KMS-11 (cell line): ENCODE results near the gene PPFIBP2.

Source experiments
- H2AFZ ChIP-seq: fragments of 200-600 bp; sonication (generic); 2 replicates; pipeline ENCODE4 v1.6.1; 2016; ENCODE audit warnings: antibody characterized with exemption, mixed run types, low read depth
- H3K27ac ChIP-seq: fragments of 200-600 bp; sonication (generic); 2 replicates; pipeline ENCODE4 v1.6.1; 2016; ENCODE audit warnings: mild to moderate bottlenecking, mixed run types
- H3K27me3 ChIP-seq: fragments of 200-600 bp; sonication (generic); 2 replicates; pipeline ENCODE4 v1.6.1; 2017; ENCODE audit warnings: mild to moderate bottlenecking, low read depth, mixed run types, moderate library complexity; ENCODE audit not compliant: insufficient read depth
- H3K36me3 ChIP-seq: fragments of 200-600 bp; sonication (generic); 2 replicates; pipeline ENCODE4 v1.6.1; 2017; ENCODE audit warnings: mild to moderate bottlenecking, mixed run types; ENCODE audit not compliant: insufficient read depth
- H3K4me1 ChIP-seq: fragments of 200-600 bp; sonication (generic); 2 replicates; pipeline ENCODE4 v1.6.1; 2016; ENCODE audit warnings: mild to moderate bottlenecking, low read depth, mixed run types; ENCODE audit not compliant: poor library complexity, severe bottlenecking
- H3K4me2 ChIP-seq: fragments of 200-600 bp; sonication (generic); 2 replicates; pipeline ENCODE4 v1.7.0; 2016; ENCODE audit warnings: mild to moderate bottlenecking, mixed run types
- H3K4me3 ChIP-seq: fragments of 200-600 bp; sonication (generic); IDR thresholded peaks from 2 replicates; pipeline ENCODE4 v1.6.1; 2017; ENCODE audit warnings: low read depth, low read length, mixed read lengths; ENCODE audit not compliant: insufficient read depth
- H3K79me2 ChIP-seq: fragments of 200-600 bp; sonication (generic); 2 replicates; pipeline ENCODE4 v1.6.1; 2016; ENCODE audit warnings: low read depth, mixed run types; ENCODE audit not compliant: insufficient read depth
- H3K9ac ChIP-seq: fragments of 200-600 bp; sonication (generic); 2 replicates; pipeline ENCODE4 v1.6.1; 2016; ENCODE audit warnings: mild to moderate bottlenecking, mixed run types
- H4K20me1 ChIP-seq: fragments of 200-600 bp; sonication (generic); 2 replicates; pipeline ENCODE4 v1.6.1; 2016; ENCODE audit warnings: mild to moderate bottlenecking, mixed run types; ENCODE audit not compliant: insufficient read depth
- TF ChIP-seq, protein P1 (sequence below): fragments of 200-600 bp; sonication (generic); conservative IDR thresholded peaks from 2 replicates; pipeline ENCODE4 v1.6.1; 2017; ENCODE audit warnings: low read depth, mild to moderate bottlenecking, antibody characterized with exemption, low read length, moderate library complexity, mixed read lengths

The PPFIBP2 gene

GRCh38 chr11:7485186-7486097 lies 28.4 kb upstream of the PPFIBP2 start, which contains the start of gene OLFML1:
OLFML1 (plus strand) TSS chr11:7485506; CDS start chr11:7485876, 370 bp downstream.
- Histone ChIP-seq H3K27ac (no peak within 1 kb of the TSS), H3K79me2 (no peaks in the 10 kb centered on the region), H2AFZ (no peak within 1 kb of the TSS), H3K4me2 (no peak within 1 kb of the TSS), H3K36me3 (no peaks in the 10 kb centered on the region), H3K4me3 (no peak within 1 kb of the TSS), H3K27me3 (no peaks in the 10 kb centered on the region), H3K9ac (no peak within 1 kb of the TSS), H4K20me1 (no peaks in the 10 kb centered on the region), H3K4me1 (no peaks in the 10 kb centered on the region)
- TF ChIP-seq, protein P1, sequence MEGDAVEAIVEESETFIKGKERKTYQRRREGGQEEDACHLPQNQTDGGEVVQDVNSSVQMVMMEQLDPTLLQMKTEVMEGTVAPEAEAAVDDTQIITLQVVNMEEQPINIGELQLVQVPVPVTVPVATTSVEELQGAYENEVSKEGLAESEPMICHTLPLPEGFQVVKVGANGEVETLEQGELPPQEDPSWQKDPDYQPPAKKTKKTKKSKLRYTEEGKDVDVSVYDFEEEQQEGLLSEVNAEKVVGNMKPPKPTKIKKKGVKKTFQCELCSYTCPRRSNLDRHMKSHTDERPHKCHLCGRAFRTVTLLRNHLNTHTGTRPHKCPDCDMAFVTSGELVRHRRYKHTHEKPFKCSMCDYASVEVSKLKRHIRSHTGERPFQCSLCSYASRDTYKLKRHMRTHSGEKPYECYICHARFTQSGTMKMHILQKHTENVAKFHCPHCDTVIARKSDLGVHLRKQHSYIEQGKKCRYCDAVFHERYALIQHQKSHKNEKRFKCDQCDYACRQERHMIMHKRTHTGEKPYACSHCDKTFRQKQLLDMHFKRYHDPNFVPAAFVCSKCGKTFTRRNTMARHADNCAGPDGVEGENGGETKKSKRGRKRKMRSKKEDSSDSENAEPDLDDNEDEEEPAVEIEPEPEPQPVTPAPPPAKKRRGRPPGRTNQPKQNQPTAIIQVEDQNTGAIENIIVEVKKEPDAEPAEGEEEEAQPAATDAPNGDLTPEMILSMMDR: no peak

DNA sequence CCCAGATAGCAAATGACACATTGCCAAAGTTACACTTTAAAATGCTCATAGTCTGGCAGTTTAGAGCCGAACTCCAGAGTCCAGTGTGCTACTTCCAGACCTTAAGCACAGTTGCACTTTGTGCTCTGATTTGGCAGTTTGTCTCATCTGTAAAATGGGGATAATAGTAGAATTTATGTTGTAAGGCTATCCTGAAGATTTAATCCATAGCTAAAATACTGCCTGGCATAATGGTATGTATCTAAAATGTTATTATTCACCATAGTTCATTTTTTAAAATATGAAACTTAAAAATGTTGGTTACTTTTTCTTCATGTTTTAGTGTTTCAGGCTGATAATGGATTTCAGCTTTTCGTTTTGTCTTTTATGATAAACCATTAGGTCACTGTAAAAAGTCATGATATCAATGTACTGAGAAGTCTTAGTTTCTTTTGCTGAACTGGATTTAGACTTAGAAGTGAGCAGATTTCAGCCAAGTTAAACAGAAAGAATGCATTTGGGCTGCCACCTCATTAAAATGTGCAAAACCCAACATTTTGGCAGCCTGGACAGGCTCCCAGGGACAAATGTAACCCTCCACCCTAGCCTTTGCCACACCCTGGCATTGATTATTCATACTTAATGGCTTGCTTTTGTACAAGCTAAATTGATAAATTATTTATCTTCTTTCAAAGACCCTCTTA lies 27.6 kb upstream of the PPFIBP2 start:
- Histone ChIP-seq H3K4me3 (no peak overlapping the region), H3K27me3 (no peaks in the 10 kb centered on the region)

DNA sequence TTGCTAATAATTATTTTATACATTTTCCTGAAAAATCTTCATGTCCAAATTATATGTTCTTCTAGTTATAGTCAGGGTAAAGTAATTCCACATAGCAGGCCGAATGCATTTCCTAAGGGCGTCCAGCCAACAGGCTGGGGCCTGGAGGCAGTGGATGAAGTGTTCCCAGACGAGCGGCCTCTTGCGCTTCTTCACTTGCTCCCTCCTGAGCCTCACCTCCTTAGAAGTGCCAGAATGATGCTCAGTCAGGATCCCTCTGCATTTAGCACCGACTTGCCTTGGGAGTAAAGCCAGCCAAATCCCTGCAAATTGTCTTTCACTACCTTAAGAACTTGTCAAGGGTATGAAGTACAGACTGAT lies 27.0 kb upstream of the PPFIBP2 start:
- Histone ChIP-seq H3K27me3 (no peaks in the 10 kb centered on the region), H3K4me1 (no peaks in the 10 kb centered on the region), H3K79me2 (no peaks in the 10 kb centered on the region), H3K36me3 (no peaks in the 10 kb centered on the region), H2AFZ (no peak overlapping the region), H4K20me1 (no peaks in the 10 kb centered on the region), H3K27ac (no peak overlapping the region), H3K9ac (no peak overlapping the region), H3K4me2 (no peak overlapping the region), H3K4me3 (no peak overlapping the region)
- TF ChIP-seq, protein P1: no peak

More for the DNA sequence above, 27.6 kb upstream of the PPFIBP2 start:
- H4K20me1 ChIP-seq: no peaks in the 10 kb centered on the region
- H3K4me2 ChIP-seq: no peak overlapping the region
- H3K27ac ChIP-seq: no peak overlapping the region
- H3K79me2 ChIP-seq: no peaks in the 10 kb centered on the region
- TF ChIP-seq, protein P1: no peak
- no peaks in the 10 kb centered on the region for H3K4me1 ChIP-seq
- no peaks in the 10 kb centered on the region for H3K36me3 ChIP-seq
- no peak overlapping the region for H2AFZ ChIP-seq
- no peak overlapping the region for H3K9ac ChIP-seq

DNA sequence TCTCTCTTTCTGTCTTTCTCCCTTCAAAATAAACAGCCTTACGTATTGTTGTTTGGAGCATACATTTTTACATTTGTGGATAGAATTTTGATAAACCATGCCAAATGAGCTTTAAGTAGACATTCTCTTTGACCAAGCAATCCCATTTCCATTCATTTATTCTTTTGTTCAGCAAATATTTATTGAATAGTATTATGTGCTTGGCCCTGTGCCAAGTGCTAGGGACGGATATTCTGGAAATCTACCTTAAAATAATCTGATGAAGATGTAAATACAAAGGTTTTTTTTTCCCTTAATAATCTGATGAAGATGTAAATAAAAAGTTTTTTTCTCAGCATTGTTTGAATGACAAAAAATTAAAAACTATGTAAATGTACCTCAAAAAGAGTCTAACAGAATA lies 26.4 kb upstream of the PPFIBP2 start:
- no peaks in the 10 kb centered on the region for H4K20me1 ChIP-seq
- no peaks in the 10 kb centered on the region for H3K79me2 ChIP-seq
- H3K4me1 ChIP-seq: no peaks in the 10 kb centered on the region
- no peak overlapping the region for H3K4me3 ChIP-seq
- H2AFZ ChIP-seq: no peak overlapping the region
- no peaks in the 10 kb centered on the region for H3K27me3 ChIP-seq
- H3K4me2 ChIP-seq: no peak overlapping the region
- no peak overlapping the region for H3K9ac ChIP-seq
- no peaks in the 10 kb centered on the region for H3K36me3 ChIP-seq
- TF ChIP-seq, protein P1: no peak
- no peak overlapping the region for H3K27ac ChIP-seq
